SW 1271 (cell line): ENCODE data around the gene PDIA5.

Source experiments
- DNase-seq, 2 experiments: peaks; one replicate each; lab custom pipeline; 2025; lab: John Stamatoyannopoulos, UW

PDIA5 gene

DNA sequence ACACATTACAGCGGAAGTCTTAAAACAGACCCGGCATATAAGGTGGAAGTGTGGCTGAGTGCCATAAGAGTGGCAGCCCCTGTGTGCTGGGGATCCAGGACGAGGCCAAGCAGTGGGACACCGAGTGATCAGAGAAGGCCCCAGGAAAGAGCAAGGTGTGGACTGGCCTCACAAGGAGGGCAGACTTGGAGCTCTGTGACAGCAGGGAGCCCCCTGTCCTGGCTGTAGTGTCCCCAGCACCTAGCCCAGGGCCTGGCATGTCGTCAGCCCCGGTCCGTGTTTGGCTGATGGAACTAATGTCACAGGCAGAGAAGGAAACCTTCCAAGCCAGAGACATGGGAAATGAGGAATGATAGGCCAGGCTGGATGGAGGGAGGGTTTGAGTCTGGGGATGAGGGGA lies 4.8 kb downstream of the PDIA5 start:
- DNase-seq, result no peak

DNA sequence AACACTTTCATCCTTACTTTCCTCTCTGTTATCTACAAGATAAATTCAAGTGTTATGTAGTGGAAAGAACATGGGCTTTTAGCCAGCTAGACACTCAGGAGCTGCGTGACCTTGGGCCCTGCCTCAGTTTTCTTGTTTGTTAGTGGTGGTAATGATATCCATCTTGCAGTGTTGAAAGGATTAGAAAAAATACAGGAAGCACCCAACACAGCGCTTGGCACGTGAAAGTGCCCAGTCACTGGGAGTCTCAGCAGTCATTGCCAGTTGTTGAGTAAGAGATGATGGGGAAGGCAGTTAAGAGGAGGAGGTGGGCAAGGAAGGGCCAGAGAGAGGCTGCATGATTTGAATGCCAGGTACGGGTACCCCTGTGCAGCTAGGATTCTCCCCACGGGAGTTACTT lies 5.3 kb downstream of the PDIA5 start:
- no peak for DNase-seq

DNA sequence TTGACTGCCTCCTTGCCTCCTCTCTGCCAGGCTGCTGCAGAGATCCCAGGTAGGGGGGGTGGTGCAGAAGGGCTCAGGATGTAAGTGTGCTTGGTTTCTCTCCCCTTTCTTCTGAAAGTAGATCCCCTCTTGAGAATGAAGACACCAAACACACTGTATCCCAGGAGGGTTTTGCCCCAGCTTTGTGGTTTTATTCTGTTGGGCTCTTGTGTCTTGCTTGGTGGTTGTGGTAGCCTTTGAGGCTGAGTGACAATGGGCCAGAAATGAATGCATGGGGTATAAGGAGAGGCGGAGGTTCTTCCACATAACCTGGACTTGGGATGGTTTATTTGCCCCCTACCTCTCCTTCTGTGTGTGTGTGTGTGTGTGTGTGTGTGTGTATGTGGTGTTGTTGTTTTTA lies 5.7 kb downstream of the PDIA5 start:
- DNase-seq, result no peak

DNA sequence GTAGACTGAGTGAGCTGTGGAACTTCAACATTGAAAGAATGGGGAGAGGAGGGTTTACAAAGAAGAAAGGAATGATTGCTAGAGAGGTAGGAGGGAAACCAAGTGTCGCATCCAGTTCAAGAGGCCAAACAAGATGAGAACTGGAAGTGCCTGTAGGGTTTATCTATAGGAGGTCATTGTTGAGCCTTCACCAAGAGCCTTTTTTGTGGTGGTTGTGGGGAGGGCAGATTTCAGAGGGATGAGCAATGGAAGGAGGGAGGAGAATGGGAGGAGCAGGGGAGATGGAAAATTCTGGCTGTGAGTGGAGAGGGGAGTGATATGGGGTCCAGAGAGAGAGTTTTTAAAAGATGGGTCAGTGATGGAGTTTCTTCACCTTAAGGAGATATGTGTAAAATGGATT lies 8.5 kb downstream of the PDIA5 start:
- DNase-seq, result no peak

DNA sequence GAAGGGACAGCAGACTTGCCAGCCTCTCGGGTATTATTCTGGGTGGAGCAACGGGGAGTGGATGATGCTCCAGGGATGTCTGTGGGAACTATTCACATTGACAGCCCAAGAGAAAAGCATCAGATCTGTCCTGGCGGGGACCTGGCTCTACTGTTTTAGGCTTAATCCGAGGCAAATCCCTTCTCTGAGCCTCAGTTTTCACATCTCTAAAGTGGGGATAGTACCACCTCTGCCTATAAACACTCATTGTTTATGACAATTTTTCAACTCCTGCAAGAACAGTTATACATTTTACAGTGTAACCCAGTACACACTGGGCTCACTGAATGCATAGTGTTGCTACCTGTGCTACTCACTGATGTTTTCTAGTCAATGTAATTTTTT lies 9.3 kb downstream of the PDIA5 start:
- DNase-seq, result no peak

DNA sequence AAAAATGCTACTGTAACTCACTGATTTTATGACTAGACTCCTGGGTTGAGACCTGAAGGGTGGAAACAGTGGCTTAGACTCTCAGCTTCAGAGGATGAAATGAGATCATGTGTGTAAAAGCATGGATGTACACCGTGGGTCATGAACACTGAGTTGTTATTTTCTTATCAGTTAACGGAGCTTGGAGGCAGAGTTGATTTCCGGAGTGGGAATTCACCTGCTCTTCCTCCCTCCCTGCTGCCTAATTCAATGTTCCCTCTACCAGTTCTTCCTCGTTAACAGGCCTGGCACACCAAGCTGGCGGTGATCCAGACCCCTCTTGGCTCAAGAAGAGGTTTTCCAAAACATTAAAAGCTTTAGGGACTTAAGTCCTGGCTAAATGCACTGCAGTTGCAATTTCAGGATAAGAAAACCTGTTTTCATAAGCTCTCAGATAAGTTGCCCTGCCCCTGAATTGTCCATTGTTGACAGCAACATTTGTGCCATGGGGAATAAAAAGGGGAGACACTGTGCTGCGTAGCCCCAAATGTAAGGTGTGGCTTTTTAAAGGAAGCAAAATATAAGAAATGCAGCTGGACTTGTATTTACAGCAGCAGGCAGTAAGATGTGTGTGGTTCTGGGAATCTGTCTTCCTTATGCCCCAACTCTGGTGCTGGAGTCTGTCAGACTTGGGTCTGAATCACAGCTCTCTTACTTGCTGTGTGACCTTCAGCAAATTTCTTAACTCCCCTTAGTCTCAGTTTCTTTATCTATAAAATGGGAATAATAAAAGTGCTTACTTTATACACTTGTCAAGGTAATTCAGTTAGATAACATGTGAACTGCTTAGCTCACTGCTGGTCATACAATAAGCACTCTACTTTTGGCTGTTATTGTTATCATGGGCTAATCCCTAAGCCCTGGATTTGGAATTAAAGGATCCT lies 9.9 kb downstream of the PDIA5 start:
- DNase-seq, result no peak

DNA sequence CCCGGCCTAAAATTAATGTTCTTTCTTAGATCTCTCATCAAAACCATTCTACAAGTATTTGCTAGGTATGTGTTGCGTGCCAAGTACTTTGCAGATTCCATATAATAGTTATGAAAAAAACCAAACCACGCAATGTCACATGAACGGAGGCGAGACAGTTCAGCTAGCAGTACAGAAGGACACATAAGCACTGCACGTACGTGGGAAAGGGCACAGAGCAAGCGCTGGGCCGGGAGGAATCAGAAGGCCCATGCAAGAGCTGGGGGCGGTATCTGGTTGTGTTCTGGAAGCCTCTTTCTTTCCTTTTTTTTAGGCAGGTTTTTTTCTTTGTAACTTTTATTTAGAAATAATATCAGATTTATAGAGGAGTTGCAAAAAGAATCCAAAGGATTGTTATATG lies 11.3 kb downstream of the PDIA5 start:
- no peak for DNase-seq

DNA sequence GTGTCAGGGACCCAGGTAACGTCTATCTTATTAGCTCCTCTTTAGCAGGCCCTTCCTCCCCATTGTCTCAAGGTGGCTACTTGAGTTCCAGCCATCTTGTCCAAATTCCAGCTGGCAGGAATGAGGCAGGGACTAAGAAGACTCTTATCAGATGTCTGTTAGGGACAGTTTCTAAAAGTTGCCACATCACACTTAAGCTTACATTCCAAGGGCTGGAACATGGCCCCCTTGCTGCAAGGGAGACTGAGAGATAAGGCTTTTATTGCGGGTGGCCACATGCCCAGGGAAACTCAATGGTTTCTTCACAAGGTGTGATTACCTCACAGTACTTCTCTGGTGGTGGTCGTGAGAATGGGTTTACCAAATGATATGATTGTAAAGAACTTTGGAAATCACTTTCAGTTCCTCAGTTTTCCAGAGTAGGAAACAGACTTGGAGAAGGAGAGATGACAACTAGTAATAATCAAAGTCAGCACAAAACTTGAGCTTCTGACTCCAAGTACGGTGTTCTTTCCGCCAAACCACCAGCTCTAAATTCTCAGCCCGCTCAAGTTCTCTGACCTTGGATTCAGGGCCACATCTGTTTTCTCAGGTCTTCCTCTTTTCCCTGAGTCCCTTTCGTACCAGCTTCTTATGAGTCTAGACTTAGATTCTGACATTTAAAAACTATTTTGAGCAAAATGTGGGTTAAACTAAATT lies 14.2 kb downstream of the PDIA5 start:
- no peak for DNase-seq

DNA sequence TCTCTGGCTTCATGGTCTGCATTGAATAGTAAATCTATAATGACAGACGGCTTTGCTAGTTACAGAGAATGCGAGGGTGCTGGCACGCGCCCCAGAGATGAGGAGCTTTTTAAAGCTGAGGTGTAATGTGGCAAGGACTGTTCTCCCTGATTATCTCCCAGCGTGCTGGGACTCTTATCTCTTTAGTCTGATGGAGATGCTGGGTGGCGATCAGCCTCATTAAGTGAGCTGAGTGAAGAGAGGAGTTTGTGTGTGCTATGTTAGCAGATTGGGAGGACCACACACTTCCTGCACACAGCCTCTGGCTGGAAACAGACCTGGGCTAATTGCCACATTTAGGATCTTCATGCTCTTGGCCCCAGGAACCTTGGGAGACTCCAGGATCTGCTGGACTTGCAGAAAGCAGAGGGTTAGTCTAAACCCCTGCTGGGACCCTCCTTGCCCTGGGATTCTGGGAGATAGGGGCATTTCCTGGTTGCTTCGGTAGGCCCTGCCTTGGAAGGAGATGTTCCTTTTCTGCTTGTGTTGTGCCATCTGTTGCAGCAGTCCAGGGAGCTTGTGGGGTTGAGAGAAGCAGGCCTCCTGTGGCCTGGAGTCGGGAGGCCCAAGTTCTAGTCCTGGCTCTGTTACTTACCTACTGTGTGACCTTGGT lies 15.0 kb downstream of the PDIA5 start:
- no peak for DNase-seq

DNA sequence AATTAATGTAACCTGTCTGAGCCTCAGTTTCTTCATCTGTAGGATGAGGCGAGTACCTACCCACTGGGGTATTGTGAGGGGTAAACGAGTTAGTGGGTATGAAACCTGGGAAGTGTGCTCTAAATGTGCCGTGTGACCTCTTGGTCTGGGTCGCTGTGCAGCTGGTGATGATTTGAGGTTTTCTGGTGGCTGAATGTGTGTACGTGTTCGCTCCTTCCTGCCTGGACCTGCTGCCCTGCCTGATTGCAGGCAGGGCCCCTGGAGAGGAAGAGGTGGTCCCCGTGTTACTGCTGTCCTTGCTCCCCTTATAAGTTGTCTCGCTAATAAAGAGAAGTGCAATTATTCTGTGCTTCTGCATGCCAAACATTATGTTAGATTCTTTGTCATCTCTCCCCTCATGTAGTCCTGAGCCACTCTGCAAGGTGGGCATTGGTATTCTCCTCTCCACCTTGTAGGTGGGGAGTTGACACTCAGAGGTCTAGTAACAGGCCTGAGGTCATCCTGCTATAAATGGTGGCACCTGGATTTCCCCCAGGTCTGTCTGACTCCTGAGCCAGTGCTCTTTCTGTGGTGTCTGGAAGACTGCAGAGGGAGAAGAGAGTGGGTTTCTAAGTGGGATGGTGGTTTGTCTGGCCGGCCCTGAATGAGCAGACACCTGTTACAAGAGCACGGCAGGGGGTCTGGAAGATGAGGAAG lies 15.7 kb downstream of the PDIA5 start:
- no peak for DNase-seq

DNA sequence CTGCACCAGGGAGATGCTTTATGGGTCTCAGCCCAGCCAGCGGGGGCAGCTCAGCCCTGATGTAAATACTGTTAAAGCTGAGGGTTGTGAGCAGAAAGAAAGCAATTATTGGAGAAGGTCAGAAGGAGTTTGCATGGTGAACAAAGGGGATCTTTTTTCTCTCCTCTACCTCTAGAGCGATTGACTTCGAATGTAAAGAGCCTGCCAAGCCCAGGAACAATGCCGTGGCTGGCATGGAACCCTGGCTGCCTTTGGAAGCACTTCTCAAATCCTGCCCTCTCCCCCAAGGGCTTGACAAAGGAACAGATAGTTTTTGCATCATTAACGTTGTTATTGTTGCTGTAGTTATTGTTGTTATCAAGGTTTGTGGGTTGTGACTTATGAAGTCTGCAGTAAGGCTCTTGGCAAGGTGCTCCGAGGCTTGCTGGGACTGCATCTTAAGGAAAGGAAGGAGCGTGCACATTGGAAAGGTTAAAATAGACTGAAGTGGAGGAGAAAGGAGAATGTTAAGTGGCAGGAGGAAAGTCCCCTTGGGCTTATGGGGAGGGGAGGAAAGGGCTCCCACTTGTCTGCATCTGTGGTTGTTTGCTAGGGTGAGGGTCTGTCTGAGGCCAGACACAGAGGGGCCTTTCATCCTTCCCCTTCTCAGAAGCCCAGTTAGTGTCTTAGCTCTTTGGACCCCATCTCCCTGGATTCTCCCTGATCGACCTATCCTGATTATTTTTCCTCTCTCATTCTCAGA lies 16.7 kb downstream of the PDIA5 start:
- no peak for DNase-seq

DNA sequence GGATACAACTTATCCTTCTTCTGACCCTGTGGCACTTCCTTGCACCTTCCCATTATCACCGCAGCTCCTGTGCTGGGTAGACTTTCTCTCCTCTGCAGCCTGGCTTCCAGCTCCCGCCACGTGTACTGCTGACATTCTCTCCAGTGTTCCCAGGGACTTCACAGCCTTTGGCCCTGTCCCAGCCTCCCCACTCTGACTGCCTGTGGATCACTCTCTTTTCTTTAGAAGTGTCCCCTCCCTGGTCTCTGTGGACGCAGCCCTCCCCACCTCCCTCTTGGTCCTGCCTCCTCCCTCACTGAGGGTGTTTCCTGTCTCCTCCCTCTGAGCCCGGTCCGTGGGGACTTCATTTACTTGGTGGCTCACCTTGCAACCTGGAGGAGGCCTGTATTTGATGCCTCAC lies 17.4 kb downstream of the PDIA5 start:
- DNase-seq, result no peak

DNA sequence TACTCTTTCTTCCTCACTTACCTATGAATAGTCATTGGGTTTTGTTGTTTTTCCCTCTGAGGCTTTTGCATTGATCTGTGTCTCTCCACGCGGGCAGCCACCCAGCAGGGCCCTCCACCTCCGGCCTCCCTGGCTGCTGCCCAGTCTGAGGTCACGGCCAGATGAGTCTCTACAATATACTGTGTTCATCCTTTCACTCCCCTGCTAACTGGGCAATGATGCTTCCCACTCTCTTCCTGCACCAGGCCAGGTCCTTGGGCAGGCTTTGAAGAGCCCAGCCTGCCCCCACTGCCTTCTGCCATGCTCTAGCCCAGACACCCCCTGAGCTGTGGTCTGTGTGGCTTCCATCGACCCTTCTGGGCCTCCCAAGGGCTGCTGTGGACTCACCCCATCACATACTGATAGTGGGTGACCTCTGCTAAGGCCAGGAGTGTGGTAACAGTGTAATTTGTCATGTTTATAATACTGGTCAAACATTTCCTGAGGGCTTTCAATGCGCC lies 18.0 kb downstream of the PDIA5 start:
- no peak for DNase-seq

DNA sequence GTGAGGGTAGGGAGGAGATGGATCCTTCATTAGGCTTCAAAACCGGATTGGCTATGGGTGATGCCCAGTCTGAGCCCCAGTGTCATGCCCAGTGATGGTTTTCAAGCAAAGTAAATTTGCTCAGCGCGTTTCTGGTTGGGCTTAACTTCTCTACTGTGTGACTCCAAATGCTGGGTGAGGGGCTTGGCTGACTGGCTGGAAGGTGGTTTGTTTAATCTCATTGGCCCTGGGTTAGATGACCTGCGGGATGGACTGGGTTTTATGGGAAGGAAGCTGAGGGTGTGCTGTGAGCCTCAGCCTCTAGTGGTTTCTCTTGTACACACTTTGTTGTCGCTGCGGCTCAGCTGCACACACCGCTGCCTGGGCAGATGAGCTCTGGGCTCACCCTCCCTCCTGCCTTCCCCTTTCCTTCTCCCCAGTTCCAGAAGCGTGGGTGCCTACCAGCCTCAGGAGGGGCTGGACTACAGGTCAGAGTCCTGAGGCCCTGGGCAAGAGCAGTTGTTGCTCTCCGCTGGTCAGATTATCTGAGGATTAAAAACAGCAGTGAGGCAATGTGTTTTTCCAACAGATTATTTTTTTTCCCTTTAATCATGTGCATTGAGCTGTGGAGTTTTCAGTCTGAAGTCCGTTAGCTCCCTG lies 18.6 kb downstream of the PDIA5 start:
- no peak for DNase-seq

DNA sequence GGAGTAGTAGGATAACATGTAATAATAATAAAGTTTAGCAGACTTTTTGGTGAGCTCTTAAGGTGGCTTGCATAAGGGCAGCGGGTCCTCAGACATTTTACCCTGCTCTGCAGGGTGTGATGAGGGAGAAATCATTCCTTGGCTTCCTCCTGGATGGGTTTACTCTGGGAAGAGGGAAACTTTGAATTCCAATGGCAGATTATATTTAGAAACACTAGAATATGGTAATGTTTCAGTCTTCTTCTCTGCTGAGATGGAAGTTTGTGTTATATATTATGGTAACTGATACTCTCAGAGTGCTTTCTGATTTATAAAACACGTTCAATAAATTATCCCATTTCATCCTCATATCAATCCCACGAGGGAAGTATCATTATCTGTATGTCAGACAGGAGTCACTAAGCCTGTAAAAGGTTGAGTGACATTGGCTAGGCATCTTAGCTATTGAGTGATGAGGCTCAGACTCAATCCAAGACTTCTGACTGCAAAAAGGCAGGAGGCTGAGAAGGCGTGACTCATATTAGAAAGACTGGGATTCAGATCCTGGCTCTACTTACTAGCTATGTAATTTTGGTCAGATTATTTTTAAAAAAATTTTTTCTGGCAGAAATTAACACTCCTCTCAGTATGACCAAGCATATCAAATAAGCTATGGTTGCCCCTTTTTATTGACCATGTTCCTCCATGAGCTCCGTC lies 19.3 kb downstream of the PDIA5 start:
- DNase-seq, result no peak

DNA sequence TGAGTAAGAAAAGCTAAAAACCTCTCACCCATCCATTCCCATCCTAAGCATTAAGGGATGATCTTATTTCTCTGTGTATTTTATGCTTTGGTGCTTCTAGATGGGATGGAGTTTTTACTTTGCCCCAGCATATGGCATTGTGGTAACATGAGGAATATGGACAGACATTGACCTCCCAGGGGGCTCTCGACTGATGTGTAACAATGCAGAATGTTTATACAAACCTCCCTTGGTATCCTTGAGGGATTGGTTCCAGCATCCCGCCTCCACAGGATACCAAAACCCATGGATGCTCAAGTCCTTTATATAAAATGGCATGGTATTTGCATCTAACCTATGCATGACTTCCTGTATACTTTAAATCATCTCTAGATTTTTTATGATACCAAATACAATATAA lies 21.6 kb downstream of the PDIA5 start:
- DNase-seq, result no peak

DNA sequence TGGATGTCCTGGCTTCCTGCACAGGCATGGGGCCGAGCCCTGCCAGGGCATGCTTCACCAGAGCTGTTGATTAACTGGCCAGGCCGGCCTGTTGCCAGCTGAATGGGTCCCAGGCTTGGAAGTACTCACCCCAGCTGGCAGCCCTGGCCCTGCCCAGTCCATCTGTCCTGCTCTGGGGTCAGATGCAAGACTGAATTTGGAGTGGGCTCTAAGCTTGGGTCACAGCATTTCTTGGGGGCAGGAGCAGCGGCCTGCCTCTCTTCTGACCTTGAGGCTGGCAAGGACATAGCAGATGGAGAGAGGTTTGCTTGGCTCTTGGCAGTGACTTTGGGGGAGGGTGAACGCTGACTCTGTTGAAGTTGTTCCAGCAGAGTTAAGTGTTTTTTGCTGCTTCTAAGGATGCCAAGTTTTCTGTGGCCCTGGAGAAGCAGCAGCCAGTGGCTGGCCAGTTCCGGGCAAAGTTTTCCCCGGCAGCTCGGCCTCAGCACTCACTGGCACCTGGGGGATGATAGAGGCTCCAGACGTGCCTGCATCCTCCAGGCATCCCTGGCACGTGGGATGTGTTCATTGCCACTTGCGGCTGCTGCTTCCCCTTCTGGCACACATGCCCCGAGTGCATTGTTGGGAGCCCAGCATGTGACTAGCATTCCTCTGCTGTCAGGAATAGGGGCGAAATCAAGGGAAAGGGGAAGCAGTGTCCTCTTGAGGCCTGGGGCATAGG lies 22.9 kb downstream of the PDIA5 start:
- DNase-seq, result no peak

DNA sequence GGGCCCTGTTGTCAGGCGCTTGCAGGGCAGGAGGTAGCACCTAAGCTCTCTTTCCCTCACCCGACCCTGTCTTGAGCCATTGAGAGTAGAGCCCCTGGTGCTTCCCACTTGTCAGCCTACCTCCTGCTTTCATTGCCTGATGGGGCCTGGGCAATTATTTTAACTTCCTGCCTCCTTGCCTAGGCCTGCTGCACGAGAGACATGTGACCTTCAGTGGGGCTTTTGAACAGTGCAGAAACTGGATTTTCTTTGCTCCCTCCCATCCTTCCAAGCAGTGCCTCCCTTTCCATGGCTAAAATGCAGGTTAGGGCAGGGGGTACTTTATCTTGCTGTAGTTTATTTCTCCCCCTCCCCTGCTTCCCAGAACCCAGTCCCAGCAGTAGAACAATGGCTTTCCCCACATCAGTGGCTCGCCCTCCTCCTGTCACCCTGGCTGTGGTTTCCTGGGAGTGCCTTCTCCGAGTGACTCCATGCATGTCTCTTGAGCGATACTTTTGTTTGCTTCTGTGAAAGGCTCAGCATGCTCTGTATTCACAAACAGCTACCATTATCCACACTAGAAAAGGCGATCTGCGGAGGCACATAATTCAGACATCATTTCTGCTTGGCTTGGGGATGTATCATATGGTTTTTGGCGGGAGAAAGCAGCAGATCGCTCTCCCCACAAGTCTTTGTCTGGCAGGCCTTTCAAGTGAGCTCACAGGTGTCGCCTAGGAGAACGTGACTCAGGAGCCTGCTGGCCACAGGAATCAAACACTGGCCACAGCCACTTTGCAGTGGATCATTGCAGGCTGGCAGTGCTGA lies 24.1 kb downstream of the PDIA5 start:
- no peak for DNase-seq

DNA sequence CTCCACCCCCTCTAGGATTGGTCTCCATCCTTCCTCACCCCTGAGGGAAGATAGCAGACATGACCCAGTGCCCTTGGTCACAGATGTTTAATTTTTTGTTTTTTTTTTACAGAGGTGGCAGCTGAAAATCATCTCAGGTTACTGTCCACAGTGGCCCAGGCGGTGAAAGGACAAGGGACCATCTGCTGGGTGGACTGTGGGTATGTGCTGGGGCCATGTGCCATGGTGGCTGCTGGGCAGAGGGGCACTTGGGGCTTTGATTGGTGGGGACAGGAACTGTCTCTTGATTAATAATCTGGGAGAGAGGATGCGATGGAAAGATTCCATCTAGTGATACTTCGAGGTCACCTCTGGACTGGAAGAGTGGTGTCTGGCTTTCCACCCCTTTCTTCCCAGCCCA lies 25.4 kb downstream of the PDIA5 start:
- no peak for DNase-seq
